Amniotic stem cell (primary cell): Measurements from ENCODE around the gene ATP6V1B1.

ENCODE experiments used
- DNase-seq: peaks from one replicate; lab custom pipeline; 2025; lab: John Stamatoyannopoulos, UW

The ATP6V1B1 gene

DNA sequence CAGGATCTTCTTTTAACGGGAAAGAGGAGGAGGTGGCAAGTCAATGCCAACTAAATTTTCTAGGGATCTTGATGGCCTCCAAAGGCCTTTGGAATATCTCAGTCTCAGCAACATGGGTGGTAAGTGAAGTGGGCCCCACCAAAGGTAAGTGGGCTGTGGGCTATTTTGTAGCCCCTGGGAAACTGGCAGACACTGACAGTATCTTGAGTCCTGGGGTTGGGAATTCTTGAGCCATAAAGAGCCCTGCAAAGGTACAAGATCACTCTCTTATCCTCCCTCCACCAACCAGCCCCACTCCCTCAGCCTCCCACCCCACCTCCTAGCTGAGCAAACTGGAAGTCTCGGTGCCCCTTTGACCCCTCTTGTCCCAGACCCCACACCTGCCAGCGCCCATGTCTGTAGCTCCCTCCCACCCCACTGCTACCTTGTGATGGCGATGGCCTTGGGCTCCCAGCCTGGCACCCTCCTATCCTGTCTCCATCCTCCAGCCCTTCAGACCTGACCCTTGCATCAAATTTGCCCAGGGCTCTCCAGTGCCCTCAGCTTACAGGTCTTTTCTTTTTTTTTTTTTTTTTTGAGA is 8.5 kb downstream of the ATP6V1B1 start:
- DNase-seq = no peak

DNA sequence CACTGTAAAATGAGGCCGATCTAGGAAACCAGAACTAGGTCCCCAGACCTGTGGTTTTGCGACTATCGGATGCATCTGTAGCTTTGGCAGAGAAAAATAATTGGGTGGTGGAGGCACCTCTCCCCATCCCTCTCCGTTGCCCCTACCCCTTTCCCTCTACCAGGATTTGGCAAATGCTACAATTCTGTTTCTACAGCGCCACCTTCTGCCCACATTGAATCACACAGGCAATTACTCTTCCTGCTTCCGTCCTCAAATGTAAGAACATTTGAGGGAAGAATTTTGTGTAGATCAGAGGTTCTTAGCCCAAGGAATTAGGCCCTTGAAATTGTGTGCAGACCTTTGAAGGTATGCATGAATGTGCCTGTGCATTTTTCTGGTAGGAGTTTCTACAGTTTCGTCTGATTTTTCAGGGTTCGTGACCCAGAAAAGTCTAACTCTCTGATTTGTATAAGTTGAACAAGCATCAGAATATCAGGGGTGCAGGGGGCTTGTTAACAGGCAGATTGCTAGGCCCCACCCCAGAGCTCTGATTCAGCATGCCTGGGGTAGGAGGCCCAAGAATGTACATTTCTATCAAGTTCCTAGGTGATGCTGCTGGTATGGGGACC is 11.2 kb downstream of the ATP6V1B1 start:
- DNase-seq = no peak

DNA sequence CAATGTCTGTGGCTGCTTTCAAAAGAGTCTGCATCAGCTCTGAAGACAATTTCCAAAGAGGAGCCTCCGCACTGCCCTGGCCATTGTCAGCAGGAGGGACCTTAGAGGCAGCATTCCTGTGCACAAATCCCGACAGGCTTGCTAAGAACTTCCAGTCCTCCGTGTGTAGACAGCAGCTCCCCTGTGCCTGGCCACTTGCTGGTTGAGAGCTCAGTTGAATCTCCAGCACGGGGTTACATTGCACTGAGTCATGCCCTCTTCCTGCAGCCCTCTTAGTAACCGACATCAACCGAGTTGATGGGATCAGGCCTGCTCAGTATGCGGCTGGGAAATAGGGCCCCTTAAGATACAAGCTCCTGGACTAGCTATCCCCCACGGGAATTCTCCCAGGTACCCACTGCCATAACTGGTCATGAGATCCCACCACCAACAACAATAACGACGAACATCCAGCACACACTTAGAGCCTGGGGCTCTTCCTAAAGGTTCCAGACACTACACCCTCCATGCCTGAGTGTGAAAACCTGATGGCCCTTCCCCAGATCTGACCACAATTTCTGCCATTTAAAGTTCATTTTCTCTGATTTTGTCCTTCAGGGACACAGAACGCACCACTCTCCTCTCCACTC is 12.0 kb downstream of the ATP6V1B1 start:
- no peak for DNase-seq

DNA sequence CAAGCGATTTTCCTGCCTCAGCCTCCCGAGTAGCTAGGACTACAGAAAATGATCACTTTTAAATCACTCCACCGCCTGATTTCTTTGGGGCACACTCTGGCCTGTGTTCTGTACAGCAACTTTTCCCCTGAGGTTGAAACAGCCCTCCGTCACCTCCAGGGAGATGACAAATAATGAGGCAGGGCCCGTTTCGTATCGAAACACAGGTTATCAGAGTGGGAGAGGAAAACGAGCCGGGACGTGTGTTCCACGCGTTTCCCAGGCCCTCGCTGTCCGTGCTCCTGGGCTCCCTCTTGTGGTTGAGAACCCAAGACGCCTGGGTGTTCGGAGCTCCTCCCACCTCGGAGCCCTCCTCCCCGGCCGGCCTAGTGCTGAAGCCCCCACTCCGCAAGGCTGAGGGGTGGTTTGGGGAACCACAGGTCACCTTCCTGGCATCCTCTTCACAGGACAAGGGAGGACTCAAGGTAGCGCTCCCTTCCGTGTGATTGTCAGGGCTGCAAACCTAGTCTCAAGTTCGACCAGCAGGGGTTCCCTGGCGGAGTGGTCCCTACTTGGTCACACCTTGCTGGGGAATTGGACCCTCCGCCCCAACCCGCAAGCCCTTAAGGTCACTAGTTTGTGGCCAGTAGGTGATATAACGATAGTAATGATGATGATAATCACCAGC is 12.8 kb downstream of the ATP6V1B1 start:
- DNase-seq = peak; percentile 48

DNA sequence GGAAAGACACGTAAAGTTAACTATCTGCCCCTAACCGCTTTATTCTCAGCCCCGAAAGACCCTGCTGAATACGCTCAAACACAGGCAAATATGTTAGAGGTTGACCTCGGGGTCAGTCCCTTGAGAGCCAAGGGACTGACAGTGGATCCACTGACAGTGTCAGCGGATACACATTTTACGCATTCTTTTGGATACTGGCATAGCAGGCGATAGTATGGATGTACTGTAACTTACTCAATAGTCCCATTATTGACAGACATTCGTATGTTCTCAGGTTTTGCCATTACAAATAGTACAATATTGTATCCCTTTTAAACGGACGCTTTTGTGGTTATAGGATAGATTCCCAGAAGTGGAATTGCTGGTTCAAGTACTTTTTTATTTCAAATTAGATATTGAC is 13.4 kb downstream of the ATP6V1B1 start:
- no peak for DNase-seq

DNA sequence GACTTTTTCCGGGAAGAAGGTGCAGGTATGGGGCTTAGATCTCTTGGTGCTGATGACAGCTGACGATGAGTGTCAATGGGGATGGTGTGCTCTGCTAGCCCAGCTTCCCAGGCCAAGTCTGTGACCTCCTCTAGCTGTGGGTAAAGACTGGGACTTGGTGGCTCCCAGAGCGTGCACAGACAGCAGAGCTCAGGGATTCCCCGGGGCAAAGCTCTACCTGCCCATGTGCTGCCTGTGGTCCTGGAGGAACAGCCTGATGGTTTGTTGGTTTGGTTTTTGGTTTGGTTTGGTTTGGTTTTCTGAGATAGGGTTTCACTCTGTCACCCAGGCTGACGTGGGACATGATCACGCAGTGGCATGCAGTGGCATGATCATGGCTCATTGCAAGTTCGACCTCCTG is 19.2 kb downstream of the ATP6V1B1 start:
- no peak for DNase-seq

DNA sequence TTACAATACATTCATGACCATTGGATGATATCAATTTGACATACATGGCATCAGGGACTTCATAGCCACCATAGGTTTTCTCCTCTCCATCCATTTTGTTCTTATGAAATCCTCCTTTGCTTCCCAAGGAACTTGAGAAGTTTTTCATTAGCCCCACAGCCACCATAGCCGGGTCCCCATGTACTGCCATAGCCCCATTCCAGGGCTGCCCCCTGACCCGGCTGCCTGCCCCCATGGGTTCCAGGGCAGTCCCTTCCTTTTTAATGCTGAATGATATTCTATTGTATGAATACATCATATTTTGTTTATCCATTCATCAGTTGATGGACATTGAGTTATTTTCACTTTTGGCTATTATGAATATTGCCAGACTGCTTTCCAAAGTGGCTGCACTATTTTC is 20.4 kb downstream of the ATP6V1B1 start:
- DNase-seq = no peak

DNA sequence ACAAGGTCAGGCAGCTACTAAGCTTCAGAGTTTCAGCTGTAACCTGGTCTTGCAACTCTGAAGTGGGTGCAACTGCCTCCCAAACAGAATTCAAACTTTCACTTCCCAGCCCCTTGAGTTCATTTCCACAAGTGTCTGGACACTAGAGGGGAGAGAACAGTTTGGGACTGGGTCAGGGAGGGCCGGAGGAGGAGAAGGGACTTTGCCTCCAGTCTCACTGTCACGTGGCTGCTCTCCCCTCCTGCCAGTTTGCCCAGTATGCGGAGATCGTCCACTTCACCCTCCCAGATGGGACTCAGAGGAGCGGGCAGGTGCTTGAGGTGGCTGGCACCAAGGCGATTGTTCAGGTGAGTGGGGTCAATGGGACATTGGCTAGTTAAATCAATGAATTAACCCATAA is 22.1 kb downstream of the ATP6V1B1 start:
- DNase-seq = no peak

DNA sequence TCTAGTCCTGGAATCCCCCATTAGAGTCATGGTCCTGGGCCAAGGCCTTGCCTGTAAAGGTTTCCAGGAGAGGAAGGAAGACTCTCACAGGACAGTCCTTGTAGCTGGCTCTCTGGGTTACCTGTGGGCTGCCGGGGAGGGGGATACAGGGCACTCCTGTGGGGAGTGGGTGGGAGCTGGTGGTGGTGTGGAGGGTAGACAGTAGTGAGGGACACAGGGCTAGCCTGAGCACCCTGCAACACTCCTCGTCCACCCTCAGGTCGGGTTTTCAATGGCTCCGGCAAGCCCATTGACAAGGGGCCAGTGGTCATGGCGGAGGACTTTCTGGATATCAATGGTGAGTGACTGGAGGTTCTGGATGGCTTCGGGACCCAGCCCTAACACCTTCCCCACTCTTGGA is 23.1 kb downstream of the ATP6V1B1 start:
- DNase-seq = no peak

DNA sequence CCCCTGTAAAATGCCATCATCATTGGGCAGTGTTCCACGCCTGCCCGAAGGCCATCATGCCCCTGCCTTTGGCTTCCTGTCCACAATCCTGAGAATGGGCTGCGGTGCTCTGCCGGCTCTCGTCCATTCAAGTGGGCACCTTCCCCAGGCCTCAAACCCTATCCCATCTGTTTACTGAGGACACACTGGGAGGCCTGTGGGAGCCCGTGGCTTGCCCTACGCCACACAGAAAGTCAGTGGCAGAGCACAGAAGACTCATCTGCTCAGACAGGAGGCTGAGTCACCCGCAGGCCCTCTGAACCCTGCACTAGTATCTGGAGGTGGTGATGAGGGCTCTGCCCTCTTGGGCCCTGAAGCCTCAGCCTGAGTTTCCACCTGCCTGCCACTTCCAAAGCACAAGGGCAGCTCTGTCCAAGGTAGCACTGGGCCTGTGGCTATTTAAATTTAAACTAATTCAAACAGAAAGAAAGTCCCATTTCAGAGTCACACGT is 23.6 kb downstream of the ATP6V1B1 start:
- DNase-seq = no peak

DNA sequence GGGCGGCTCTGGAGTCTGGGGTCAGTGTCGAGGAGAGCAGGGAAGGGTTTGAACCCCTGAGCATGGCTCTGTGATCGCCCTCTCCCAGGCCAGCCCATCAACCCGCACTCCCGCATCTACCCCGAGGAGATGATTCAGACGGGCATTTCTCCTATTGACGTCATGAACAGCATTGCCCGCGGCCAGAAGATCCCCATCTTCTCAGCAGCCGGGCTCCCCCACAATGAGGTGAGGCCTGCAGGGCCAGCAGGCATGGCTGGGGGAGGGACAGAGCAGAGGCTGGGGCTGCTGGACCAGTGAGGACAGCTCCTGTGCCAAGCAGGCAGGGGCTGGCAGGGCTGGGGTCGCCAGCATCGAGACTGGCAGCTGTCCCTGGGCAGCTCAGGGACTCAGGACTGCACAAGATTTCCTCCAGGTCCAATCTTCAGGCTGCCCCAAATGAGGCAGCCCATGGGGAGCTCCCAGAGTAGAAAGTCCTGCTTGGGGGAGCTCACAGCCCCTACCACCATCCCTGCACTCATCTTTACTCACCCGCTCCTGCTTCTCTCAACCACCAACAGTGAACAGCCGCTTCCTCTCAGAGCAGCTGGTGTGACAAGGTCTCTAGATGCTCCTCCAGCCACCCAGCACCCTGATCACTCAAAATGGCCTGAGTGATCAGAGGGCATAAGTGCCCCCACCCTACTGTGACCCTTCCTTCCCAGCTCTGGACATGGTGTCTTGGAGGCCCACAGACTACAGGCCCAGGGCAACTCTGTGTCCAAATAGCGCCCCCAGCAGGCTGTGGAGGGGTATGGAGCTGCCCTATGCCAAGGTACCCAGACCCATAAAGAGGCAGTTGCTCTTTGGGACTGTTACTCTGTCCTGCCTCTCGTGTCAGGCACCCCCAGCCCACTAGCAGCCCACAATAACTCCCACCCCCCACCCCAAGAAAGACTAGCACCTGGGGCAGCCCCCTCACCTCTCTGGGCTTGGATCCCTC is 24.4 kb downstream of the ATP6V1B1 start:
- no peak for DNase-seq

DNA sequence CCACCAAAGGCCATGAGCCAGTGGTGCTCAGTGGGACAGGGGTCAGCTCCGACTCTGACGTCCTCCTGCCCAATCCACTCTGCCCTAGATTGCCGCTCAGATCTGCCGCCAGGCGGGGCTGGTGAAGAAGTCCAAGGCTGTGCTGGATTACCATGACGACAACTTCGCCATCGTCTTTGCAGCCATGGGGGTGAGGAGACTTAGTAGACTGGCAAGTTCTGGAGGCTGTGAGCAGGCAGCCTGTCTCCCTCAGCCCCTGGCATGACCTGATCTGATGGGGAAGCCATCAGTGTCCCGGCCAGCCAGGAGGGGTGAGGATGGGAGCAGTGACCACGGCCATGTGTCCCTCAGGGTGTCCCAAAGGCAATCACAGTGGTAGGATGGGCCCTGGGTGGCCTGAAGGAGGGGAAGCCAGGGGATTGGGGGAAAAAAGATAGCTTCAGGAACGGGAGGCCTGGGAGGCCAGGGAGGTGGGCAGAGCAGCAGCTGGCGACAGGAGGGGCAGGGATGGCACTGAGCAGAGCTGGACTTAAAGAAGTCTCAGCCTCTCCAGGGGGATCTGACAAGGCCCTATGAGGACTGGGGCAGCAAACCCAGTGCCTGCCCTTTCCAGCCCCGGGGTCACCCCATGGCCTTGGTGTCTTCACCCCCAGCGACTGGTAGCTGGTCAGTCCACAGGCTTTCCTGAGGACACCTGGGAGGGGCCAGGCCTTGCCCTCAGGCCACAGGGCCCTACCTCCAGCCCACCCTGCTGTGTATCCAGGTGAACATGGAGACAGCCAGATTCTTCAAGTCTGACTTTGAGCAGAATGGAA is 25.3 kb downstream of the ATP6V1B1 start:
- DNase-seq = no peak

DNA sequence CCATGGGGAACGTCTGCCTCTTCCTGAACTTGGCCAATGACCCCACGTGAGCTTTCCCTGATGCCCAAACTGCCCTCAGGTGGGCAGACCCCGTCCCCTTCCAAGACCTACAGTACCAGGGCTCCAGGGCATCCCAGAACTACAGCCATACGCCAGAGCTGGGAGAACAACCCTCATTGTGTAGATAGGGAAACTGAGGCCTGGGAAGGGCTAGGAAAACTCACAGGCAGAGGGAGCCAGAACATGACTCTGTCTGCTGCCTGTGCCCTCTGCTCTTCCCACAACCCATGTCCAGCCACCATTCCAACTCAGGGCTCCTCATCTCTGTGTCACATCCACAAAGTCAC is 25.9 kb downstream of the ATP6V1B1 start:
- no peak for DNase-seq

DNA sequence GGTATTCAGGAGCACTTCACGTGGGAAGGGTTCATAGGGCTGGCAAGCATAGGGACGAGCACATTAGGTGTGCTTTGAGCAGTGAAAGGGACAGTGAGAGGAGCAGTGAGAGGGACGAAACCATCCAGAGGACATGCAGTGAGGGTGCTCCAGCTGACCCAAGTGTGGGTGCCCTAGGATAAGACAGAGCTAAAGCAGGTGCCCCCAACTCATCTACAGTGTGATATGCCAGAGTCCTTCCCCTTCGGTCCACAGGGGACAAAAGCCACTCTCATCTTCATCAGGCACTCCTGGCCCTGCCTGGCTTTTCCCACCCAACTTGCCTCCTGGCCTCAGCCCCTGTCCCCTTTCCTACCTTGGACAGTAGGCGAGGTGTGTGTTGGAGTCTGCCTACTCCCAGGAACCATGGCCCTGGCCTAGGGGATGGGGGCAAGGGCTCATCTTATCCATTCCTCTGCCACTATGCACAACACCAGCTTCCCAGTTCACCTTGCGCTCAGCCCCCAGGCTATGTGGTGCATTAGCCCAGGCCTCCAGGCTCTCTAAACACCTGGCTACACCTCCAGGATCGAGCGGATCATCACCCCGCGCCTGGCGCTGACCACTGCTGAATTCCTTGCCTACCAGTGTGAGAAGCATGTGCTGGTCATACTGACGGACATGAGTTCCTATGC is 26.6 kb downstream of the ATP6V1B1 start:
- DNase-seq = no peak

DNA sequence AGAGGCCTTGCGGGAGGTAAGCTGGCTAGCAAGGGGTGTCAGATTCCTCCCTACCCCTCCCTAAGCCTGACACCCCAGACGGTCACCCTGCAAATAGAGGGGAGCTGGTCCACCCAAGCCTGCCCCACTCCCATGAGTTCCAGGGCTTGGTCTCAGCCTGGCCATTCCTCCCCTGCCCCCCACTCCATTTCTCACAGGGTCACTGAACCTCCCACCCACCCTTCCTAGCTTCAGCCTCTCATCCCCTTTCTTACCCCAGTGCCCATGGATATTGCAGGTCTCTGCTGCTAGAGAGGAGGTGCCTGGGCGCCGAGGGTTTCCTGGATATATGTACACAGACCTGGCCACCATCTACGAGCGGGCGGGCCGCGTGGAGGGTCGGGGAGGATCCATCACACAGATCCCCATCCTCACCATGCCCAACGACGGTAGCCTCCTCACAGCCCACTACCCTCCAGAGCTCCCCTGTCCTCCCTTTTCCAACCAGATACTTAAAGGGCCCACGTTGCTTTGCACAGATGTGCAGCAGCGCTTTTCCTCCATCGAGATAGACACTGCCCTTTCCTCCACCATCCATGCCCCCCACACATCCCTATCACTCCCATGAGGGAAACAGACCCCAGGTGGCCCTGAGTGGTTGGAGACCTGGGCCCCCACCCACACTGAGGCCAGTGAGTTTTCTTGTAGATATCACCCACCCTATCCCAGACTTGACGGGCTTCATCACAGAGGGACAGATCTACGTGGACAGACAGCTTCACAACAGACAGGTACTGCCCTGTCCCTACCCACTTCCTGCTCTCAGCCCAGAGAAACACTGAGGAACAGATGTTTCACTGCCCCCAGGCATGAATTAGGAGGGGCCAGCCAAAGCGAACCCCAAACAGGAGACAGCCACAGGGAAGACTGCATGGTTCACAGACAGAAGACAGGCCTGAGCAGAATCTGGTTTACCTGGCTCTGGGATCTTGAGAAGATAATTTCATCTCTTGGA is 27.5 kb downstream of the ATP6V1B1 start:
- DNase-seq = no peak

DNA sequence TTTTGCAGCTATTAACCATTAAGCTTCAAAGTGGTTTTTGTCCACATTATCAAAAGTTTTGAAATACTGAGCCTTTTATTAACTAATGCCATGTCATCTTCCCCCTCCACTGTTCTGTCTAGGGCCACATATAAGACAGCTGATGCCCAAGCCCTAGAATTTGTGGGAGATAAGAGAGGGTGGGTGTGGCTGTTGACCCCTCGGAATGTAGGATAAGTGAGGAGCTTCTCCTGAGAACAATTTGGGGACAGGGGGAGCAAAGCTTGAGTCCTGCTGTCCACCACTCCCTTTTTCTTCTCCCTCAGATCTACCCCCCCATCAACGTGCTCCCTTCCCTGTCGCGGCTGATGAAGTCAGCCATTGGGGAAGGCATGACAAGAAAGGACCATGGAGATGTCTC is 28.4 kb downstream of the ATP6V1B1 start:
- no peak for DNase-seq

DNA sequence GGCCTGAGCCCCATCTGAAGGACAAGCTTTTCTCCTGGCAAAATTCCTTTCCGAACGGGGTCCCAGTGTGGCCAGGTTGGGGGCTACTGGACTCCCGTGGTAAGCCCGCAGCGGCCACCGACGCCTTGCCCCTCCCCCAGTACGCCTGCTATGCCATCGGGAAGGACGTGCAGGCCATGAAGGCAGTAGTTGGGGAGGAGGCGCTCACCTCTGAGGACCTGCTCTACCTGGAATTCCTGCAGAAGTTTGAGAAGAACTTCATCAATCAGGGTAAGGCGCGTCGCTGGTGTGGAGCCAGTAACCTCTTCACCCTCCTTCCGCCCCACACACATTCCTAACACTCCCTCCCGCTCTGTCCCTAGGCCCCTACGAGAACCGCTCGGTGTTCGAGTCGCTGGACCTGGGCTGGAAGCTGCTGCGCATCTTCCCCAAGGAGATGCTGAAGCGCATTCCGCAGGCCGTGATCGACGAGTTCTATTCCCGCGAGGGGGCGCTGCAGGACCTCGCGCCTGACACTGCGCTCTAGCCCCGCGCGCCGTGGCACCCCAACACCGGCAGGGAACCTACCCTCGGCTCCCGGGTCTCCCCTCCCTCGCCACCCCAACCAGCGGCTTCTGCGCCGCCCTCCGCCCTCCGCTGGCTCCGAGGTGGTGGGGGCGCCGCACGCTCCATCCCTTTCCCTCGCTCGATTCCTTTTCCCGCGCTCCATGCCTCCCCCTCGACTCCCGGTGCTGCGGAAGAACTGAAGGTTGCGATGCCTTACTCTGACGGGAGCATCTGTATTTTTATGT is 29.1 kb downstream of the ATP6V1B1 start:
- peak; percentile 43 for DNase-seq

DNA sequence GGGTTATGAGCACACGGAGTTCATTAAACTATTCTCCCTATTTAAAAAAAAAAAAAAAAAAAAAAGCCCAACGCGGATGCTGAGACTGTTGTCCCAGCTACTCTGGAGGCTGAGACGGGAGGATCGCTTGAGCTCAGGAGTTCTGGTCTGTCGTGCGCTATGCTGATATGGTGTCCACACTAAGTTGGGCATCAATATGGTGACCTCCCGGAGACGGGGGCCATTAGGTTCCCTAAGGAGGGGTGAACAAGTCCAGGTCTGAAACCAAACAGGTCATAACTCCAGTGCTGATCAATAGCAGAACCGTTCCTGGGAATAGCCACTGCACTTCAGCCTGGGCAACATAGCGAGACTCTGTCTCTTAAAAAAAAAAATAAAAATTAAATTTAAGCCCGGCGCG is 29.8 kb downstream of the ATP6V1B1 start:
- no peak for DNase-seq

DNA sequence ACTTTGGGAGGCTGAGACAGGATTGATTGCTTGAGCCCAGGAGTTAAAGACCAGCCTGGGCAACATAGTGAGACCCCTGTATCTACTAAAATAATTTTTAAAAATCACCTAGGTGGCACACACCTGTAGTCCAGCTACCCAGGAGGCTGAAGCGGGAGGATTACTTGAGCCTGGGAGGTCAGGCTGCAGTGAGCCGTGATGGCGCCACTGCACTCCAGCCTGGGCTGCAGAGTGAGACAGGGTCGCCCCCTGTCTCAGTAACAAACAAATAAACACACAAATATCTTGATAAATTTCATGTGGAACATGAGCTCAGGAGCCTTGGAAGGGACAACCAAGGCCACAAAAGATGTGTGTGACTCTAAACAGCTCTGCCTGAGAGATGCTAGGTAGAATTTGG is 31.0 kb downstream of the ATP6V1B1 start:
- DNase-seq = no peak
